Large intestine (tissue), 1 donor: ENCODE data around the gene CLASP2. TPM values are rescaled to one million over a fixed set of nuclear protein-coding genes. Genes with fewer than 3 reads are reported as not detected.

Experiments
- polyA plus RNA-seq: library from polyadenylated mRNA; unstranded; fragments of 120-200 nt; gene quantifications from one replicate; pipeline ENCODE4 v1.2.1, GENCODE V29; 2013

The CLASP2 gene
- polyA plus RNA-seq, 1 donor: 56.2 TPM

Other genes with a start within 250 kb of the CLASP2 start
- 127 TPM for gene PDCD6IP, start 80.4 kb upstream of the CLASP2 start, polyA plus RNA-seq